B cell (primary cell): ENCODE measurements around the gene TSSK2. TPM values are rescaled to one million over a fixed set of nuclear protein-coding genes. Genes with fewer than 3 reads are reported as not detected.
A peak's percentile ranks its signal among the peaks of the same experiment; 100 is the strongest.

Experiments used
- ATAC-seq: fragments of 200-7000 bp; cut with Tn5 transposase; one replicate; pipeline ENCODE4 v1.10.0; 2021; ENCODE audit warnings: low read depth, mild to moderate bottlenecking, moderate number of reproducible peaks, moderate library complexity
- CTCF ChIA-PET: fragments of 350-600 bp; sonication (Branson Sonifier 250); formaldehyde crosslinking; loops from one replicate; lab custom pipeline; 2021; ENCODE audit warnings: antibody characterized with exemption, inconsistent platforms; lab: Charles Lee
- POLR2A ChIA-PET: fragments of 350-600 bp; sonication (Branson Sonifier 250); formaldehyde crosslinking; loops from one replicate; lab custom pipeline; 2021; ENCODE audit warnings: antibody characterized with exemption; lab: Charles Lee
- DNase-seq: peaks from one replicate; pipeline ENCODE4 v3.0.0; 2013
- H2AFZ ChIP-seq: 2 replicates; pipeline ENCODE4 v1.6.1; 2012; ENCODE audit warnings: mild to moderate bottlenecking, low read depth, low read length; ENCODE audit not compliant: insufficient read depth, poor library complexity, severe bottlenecking
- H3K27ac ChIP-seq, 2 donors: 1 replicate in 1 of 2; 2 replicates in 1 of 2; pipeline ENCODE4 v1.5.1; 2012 to 2013; ENCODE audit warnings: low read length in 2 of 2, mild to moderate bottlenecking in 2 of 2, moderate library complexity in 1 of 2
- H3K27me3 ChIP-seq, 4 experiments: fragments of 200-600 bp in 1 of 4; sonication (generic) in 1 of 4; replicated peaks in 1 of 4; 1 replicate in 2 of 4; 2 replicates in 2 of 4; pipeline versions ENCODE4 v1.6.1 to v1.7.0; 2013 to 2016; ENCODE audit warnings: low read length in 3 of 4, mild to moderate bottlenecking in 2 of 4, mixed read lengths in 1 of 4, moderate library complexity in 1 of 4; ENCODE audit not compliant: insufficient read depth in 4 of 4, control insufficient read depth in 3 of 4; ENCODE audit errors: control extremely low read depth in 1 of 4
- H3K36me3 ChIP-seq, 2 experiments: replicated peaks in 1 of 2; 1 replicate in 1 of 2; 2 replicates in 1 of 2; pipeline versions ENCODE4 v1.6.1 to v1.7.1; 2013; ENCODE audit warnings: low read length in 1 of 2; ENCODE audit not compliant: insufficient read depth in 2 of 2, control insufficient read depth in 1 of 2; ENCODE audit errors: control extremely low read depth in 1 of 2, extremely low read depth in 1 of 2
- H3K4me1 ChIP-seq, 2 donors: fragments of 200-600 bp in 1 of 2; sonication (generic) in 1 of 2; 1 replicate in 1 of 2; 2 replicates in 1 of 2; pipeline versions ENCODE4 v1.5.1 to v1.6.1; 2013 to 2017; ENCODE audit warnings: low read length in 2 of 2; ENCODE audit not compliant: control insufficient read depth in 2 of 2, insufficient read depth in 2 of 2
- H3K4me2 ChIP-seq: replicated peaks from 2 replicates; pipeline ENCODE3; 2012; ENCODE audit warnings: mild to moderate bottlenecking, low read depth, low read length; ENCODE audit not compliant: poor library complexity, severe bottlenecking
- H3K4me3 ChIP-seq, 5 experiments: fragments of 200-600 bp in 1 of 5; sonication (generic) in 1 of 5; 1 replicate in 3 of 5; 2 replicates in 2 of 5; pipeline versions ENCODE4 v1.5.1 to v1.7.0; 2011 to 2016; ENCODE audit warnings: low read length in 4 of 5, mild to moderate bottlenecking in 4 of 5, low read depth in 2 of 5, control low read depth in 1 of 5, moderate library complexity in 1 of 5; ENCODE audit not compliant: insufficient read depth in 1 of 5; ENCODE audit errors: control extremely low read depth in 1 of 5, extremely low read depth in 1 of 5
- H3K79me2 ChIP-seq: fragments of 200-600 bp; sonication (generic); one replicate; pipeline ENCODE4 v1.6.0; 2016; ENCODE audit warnings: low read length; ENCODE audit not compliant: control insufficient read depth, insufficient read depth
- H3K9ac ChIP-seq: fragments of 200-600 bp; sonication (generic); 2 replicates; pipeline ENCODE4 v1.6.1; 2017; ENCODE audit warnings: mild to moderate bottlenecking, low read length, moderate library complexity
- H3K9me3 ChIP-seq, 3 donors: one replicate each; pipeline versions ENCODE4 v1.6.1 to v1.7.1; 2013; ENCODE audit warnings: low read length in 2 of 3; ENCODE audit not compliant: control insufficient read depth in 2 of 3, insufficient read depth in 1 of 3; ENCODE audit errors: control extremely low read depth in 1 of 3
- H4K20me1 ChIP-seq: 2 replicates; pipeline ENCODE4 v1.6.0; 2012; ENCODE audit warnings: mild to moderate bottlenecking, low read length; ENCODE audit not compliant: insufficient read depth, control insufficient read depth, poor library complexity, severe bottlenecking
- H3K27ac Mint-ChIP-seq: one replicate; pipeline ENCODE4 v1.8.0; 2021; ENCODE audit warnings: mixed read lengths
- H3K27me3 Mint-ChIP-seq: one replicate; pipeline ENCODE4 v1.8.0; 2021; ENCODE audit warnings: mixed read lengths
- H3K4me1 Mint-ChIP-seq: one replicate; pipeline ENCODE4 v1.8.0; 2021; ENCODE audit warnings: mixed read lengths
- H3K4me3 Mint-ChIP-seq: one replicate; pipeline ENCODE4 v1.8.0; 2021; ENCODE audit warnings: mixed read lengths
- H3K9me3 Mint-ChIP-seq: one replicate; pipeline ENCODE4 v1.8.0; 2022; ENCODE audit warnings: mixed read lengths; ENCODE audit not compliant: insufficient read depth
- EZH2 ChIP-seq: IDR thresholded peaks from 2 replicates; pipeline ENCODE4 v1.6.1; 2012; ENCODE audit warnings: borderline replicate concordance, low read depth, mild to moderate bottlenecking, moderate library complexity, low read length; ENCODE audit not compliant: insufficient read depth, poor library complexity, severe bottlenecking
- WGBS: methylation state at CpG from one replicate; pipeline ENCODE4 v1.1.5; 2013; ENCODE audit warnings: missing lambda C conversion rate; ENCODE audit not compliant: insufficient coverage; 5-methylcytosine and 5-hydroxymethylcytosine counted together
- intact Hi-C: fragments of 100-400 bp; cut with micrococcal nuclease; formaldehyde crosslinking; loops from one replicate; pipeline ENCODE4 v1.10.0; 2022
- polyA plus RNA-seq: library from polyadenylated mRNA; depleted of rRNA; stranded (reverse); fragments of >200 nt; gene quantifications from 2 replicates; pipeline ENCODE4 v1.2.3, GENCODE V29; 2012
- total RNA-seq, 2 donors: library from RNA; stranded (reverse); fragments of 120-200 nt in 1 of 2; gene quantifications; 1 replicate in 1 of 2; 2 replicates in 1 of 2; pipeline versions ENCODE4 v1.2.3 to v1.2.4, GENCODE V29; 2013 to 2022
- TF ChIP-seq, protein P1 (sequence below): fragments of 200-600 bp; IDR thresholded peaks from one replicate; pipeline ENCODE4 v1.8.0; 2022; ENCODE audit warnings: antibody characterized with exemption, mild to moderate bottlenecking

Gene TSSK2
- total and polyA plus RNA-seq, 2 donors (not counting 1 experiment from before 2014, with no cell fraction given): 0.15 TPM; not detected in 1

DNA sequence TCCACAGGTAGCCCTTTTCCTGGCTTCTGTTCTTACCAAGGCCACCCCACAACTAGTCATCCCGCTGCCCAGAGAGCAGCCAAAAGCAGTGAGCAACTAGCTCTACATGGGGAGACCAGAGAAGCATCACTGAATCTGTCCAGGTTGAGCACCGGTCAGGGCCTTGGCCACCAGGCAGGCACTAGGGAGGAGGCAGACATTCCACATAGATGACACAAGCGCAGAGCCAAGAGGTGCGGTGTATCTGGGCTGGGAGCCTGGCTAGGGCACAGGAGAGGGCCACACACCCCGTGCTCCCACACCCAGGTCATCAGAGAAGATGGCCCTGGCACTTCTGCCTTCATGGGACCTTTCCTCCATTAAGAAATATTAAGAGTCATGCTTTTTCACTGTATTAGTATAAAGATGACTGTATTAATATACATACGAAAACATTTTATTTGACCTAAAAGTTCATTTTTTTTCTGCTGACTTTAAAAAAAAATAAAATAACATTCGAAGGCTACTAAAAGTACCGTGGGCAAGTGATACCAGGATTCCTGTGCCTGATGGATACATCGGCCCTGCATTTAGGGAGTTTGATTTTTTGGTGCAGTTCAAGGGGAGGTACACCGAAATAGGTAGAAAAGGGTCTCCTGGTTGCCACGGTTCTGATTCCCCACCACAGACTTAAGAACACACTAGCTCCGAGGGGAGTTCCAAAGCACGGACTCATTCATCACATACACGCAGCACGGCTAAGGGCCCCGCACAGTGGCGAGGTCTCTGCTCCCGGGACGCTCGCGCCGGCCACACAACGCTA, 10.1 kb upstream of the TSSK2 start:
- Histone ChIP-seq H3K4me2 (peak overlapping the region; percentile 88), H3K4me1 (peaks cover 58 to 61% of the 10 kb centered on the region in 2 donors), H3K36me3 (no peaks in the 10 kb centered on the region), H3K9ac (peak overlapping the region; percentile 82), H3K9me3 (no peaks in the 10 kb centered on the region), H3K27me3 (no peaks in the 10 kb centered on the region), H3K27ac (peak overlapping the region in 1 of 2 donors; percentile 76), H2AFZ (peak overlapping the region; percentile 96), H3K79me2 (peaks cover 67% of the 10 kb centered on the region), H4K20me1 (peaks cover 57% of the 10 kb centered on the region), H3K4me3 (peak overlapping the region; percentile 67 to 93 (median 83))
- peak overlapping the region; percentile 75 for H3K27ac Mint-ChIP-seq
- H3K9me3 Mint-ChIP-seq: no peaks in the 10 kb centered on the region
- ChIA-PET POLR2A (interaction anchor here (1.0 to 1.1 kb wide), 2 partner anchors 10 to 241 kb away, joined by 3 to 4 read pairs; no protein-coding TSS in a partner anchor), CTCF (interaction anchor here (2.8 kb wide), 1 partner anchor 24 kb away, joined by 9 read pairs; the partner anchor contains the start of gene ESS2)
- no peaks in the 10 kb centered on the region for H3K27me3 Mint-ChIP-seq
- TF ChIP-seq, protein P1, sequence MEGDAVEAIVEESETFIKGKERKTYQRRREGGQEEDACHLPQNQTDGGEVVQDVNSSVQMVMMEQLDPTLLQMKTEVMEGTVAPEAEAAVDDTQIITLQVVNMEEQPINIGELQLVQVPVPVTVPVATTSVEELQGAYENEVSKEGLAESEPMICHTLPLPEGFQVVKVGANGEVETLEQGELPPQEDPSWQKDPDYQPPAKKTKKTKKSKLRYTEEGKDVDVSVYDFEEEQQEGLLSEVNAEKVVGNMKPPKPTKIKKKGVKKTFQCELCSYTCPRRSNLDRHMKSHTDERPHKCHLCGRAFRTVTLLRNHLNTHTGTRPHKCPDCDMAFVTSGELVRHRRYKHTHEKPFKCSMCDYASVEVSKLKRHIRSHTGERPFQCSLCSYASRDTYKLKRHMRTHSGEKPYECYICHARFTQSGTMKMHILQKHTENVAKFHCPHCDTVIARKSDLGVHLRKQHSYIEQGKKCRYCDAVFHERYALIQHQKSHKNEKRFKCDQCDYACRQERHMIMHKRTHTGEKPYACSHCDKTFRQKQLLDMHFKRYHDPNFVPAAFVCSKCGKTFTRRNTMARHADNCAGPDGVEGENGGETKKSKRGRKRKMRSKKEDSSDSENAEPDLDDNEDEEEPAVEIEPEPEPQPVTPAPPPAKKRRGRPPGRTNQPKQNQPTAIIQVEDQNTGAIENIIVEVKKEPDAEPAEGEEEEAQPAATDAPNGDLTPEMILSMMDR: no peak
- TF ChIP-seq EZH2: no peak
- ATAC-seq (no peak), DNase-seq (no peak)
- WGBS: 23% methylated on average over 16 of the region's 23 CpGs
- peaks cover 57% of the 10 kb centered on the region for H3K4me1 Mint-ChIP-seq
- intact Hi-C loops: loop anchor here (5.0 kb wide), 1 partner anchor 326 kb away; the partner anchor contains the start of gene C22orf39
- H3K4me3 Mint-ChIP-seq: peak overlapping the region; percentile 94
